Caco-2 (cell line): Measurements from ENCODE around the gene MAML1. TPM values are rescaled to one million over a fixed set of nuclear protein-coding genes. Genes with fewer than 3 reads are reported as not detected.

Experiments used
- BruUV-seq: library from RNA; stranded (reverse); fragments of 400-500 nt; replicated peaks from 2 replicates; lab custom pipeline; 2021; lab: Mats Ljungman, UMichigan
- CTCF ChIA-PET: fragments of 300-600 bp; sonication (Branson Sonifier 250); formaldehyde crosslinking; loops from one replicate; lab custom pipeline; 2022; ENCODE audit warnings: antibody characterized with exemption; lab: Charles Lee
- POLR2A ChIA-PET: fragments of 300-600 bp; sonication (Branson Sonifier 250); formaldehyde crosslinking; loops from one replicate; lab custom pipeline; 2022; ENCODE audit warnings: antibody characterized with exemption; lab: Charles Lee
- DNase-seq, 2 experiments: peaks; one replicate each; pipeline versions ENCODE4 v3.0.0 to v3.0.0-alpha.2; 2020 to 2022
- H3K27me3 ChIP-seq: replicated peaks from 2 replicates; pipeline ENCODE4 v1.6.0; 2011; ENCODE audit warnings: low read length; ENCODE audit not compliant: control insufficient read depth, insufficient read depth
- H3K36me3 ChIP-seq: 2 replicates; pipeline ENCODE4 v1.5.1; 2011; ENCODE audit warnings: low read length; ENCODE audit not compliant: control insufficient read depth, insufficient read depth
- H3K4me1 ChIP-seq: fragments of 250-450 bp; sonication (Bioruptor Pico); 2 replicates; pipeline ENCODE4 v1.5.1; 2020; ENCODE audit warnings: mild to moderate bottlenecking
- H3K4me3 ChIP-seq: 2 replicates; pipeline ENCODE4 v1.5.1; 2011; ENCODE audit warnings: low read depth, mild to moderate bottlenecking, control low read depth, low read length
- H3K9me3 ChIP-seq: fragments of 250-450 bp; sonication (Bioruptor Pico); 2 replicates; pipeline ENCODE4 v1.5.1; 2020; ENCODE audit warnings: mild to moderate bottlenecking, moderate library complexity
- H3K27ac Mint-ChIP-seq: one replicate; pipeline ENCODE4 v1.8.0; 2022; ENCODE audit warnings: mixed read lengths; ENCODE audit not compliant: unreplicated experiment
- H3K27me3 Mint-ChIP-seq: one replicate; pipeline ENCODE4 v1.8.0; 2022; ENCODE audit warnings: mixed read lengths; ENCODE audit not compliant: insufficient read depth, unreplicated experiment
- H3K36me3 Mint-ChIP-seq: one replicate; pipeline ENCODE4 v1.8.0; 2022; ENCODE audit warnings: mild to moderate bottlenecking, mixed read lengths; ENCODE audit not compliant: insufficient read depth, unreplicated experiment
- H3K4me1 Mint-ChIP-seq: one replicate; pipeline ENCODE4 v1.8.0; 2022; ENCODE audit warnings: low read depth, mixed read lengths; ENCODE audit not compliant: unreplicated experiment
- H3K4me3 Mint-ChIP-seq: one replicate; pipeline ENCODE4 v1.8.0; 2022; ENCODE audit warnings: mild to moderate bottlenecking, moderate library complexity, mixed read lengths; ENCODE audit not compliant: unreplicated experiment
- H3K9me3 Mint-ChIP-seq: one replicate; pipeline ENCODE4 v1.8.0; 2022; ENCODE audit warnings: mixed read lengths; ENCODE audit not compliant: unreplicated experiment
- intact Hi-C: fragments of 100-400 bp; cut with micrococcal nuclease; formaldehyde crosslinking; loops from one replicate; pipeline ENCODE4 v1.10.0; 2022; ENCODE audit not compliant: unreplicated experiment
- total RNA-seq: library from RNA; stranded (reverse); gene quantifications from 2 replicates; pipeline ENCODE4 v1.2.3, GENCODE V29; 2022
- TF ChIP-seq, protein P1 (sequence below), 2 experiments: fragments of 200-600 bp in 1 of 2; IDR thresholded peaks; 1 replicate in 1 of 2; 2 replicates in 1 of 2; pipeline versions ENCODE4 v1.5.1 to v1.8.0; 2011 to 2022; ENCODE audit warnings: antibody characterized with exemption in 1 of 2, control low read depth in 1 of 2, inconsistent platforms in 1 of 2, low read depth in 1 of 2, low read length in 1 of 2, mild to moderate bottlenecking in 1 of 2, moderate library complexity in 1 of 2; ENCODE audit not compliant: insufficient read depth in 1 of 2, severe bottlenecking in 1 of 2, unreplicated experiment in 1 of 2

The MAML1 gene
- total RNA-seq, 1 experiment from 2014 or later = 41.3 TPM

GRCh38 chr5:179766021-179766725 is 33.6 kb downstream of the MAML1 start:
- Histone ChIP-seq H3K36me3 (no peaks in the 10 kb centered on the region; the same call in 1 of the 2 replicates), H3K4me1 (peaks cover 12% of the 10 kb centered on the region), H3K9me3 (no peaks in the 10 kb centered on the region), H3K4me3 (no peak overlapping the region), H3K27me3 (no peaks in the 10 kb centered on the region)
- no peak overlapping the region for H3K27ac Mint-ChIP-seq
- TF ChIP-seq, protein P1, sequence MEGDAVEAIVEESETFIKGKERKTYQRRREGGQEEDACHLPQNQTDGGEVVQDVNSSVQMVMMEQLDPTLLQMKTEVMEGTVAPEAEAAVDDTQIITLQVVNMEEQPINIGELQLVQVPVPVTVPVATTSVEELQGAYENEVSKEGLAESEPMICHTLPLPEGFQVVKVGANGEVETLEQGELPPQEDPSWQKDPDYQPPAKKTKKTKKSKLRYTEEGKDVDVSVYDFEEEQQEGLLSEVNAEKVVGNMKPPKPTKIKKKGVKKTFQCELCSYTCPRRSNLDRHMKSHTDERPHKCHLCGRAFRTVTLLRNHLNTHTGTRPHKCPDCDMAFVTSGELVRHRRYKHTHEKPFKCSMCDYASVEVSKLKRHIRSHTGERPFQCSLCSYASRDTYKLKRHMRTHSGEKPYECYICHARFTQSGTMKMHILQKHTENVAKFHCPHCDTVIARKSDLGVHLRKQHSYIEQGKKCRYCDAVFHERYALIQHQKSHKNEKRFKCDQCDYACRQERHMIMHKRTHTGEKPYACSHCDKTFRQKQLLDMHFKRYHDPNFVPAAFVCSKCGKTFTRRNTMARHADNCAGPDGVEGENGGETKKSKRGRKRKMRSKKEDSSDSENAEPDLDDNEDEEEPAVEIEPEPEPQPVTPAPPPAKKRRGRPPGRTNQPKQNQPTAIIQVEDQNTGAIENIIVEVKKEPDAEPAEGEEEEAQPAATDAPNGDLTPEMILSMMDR (IDR thresholded peaks at IDR 0.05; ENCODE audit: insufficient read depth in 1 of 2, low read depth in 1 of 2, low read length in 1 of 2, severe bottlenecking in 1 of 2, unreplicated experiment in 1 of 2) = no peak
- BruUV-seq = no TSS peak
- no peaks in the 10 kb centered on the region for H3K27me3 Mint-ChIP-seq
- peaks cover 60% of the 10 kb centered on the region for H3K36me3 Mint-ChIP-seq
- no peak for DNase-seq
- ChIA-PET POLR2A (no interaction called here), CTCF (no interaction called here)
- H3K4me1 Mint-ChIP-seq = peaks cover 16% of the 10 kb centered on the region
- H3K9me3 Mint-ChIP-seq = no peaks in the 10 kb centered on the region
- no peak overlapping the region for H3K4me3 Mint-ChIP-seq
- intact Hi-C loops = no loop called here

DNA sequence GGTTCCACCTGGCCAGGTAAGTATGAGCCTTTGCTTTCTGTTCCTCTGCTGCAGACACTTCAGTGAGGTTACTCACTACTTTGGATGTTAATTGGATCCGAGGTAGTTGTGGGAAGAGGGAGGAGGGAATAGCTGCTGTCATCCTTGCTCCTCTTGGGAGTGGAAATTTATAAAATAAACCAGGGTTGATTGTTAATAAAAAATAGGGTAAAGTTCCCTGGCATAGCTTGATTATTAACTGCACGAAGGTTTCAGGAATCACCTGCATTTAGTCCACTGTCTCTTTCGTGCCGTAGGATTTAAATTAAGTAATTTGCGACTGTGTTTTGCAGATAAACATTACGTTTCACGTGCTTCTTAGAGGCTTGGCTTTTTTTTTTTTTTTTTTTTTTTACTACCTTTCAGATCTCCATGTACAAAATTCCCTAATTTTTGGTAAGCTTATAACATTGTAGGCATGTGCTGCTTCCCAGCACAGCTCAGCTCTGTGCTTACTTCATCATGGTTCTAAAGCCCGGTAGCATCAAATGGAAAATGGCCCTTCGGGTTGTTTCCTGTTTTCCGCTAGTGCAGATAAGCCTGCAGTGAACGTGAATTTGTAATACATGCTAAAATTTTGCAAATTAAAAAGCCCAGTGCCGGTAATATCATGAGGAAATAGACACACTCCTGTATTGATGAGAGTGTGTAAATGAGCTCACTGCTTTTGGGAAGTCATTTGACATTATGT is 34.3 kb downstream of the MAML1 start:
- TF ChIP-seq, protein P1 (IDR thresholded peaks at IDR 0.05; ENCODE audit: insufficient read depth in 1 of 2, low read depth in 1 of 2, low read length in 1 of 2, severe bottlenecking in 1 of 2, unreplicated experiment in 1 of 2) = no peak
- intact Hi-C loops = no loop called here
- Histone ChIP-seq H3K4me1 (peaks cover 12% of the 10 kb centered on the region), H3K9me3 (no peaks in the 10 kb centered on the region), H3K36me3 (no peaks in the 10 kb centered on the region; the same call in none of the 2 replicates), H3K27me3 (no peaks in the 10 kb centered on the region), H3K4me3 (no peak overlapping the region)
- Mint-ChIP-seq H3K27ac (no peak overlapping the region), H3K4me3 (no peak overlapping the region), H3K4me1 (peaks cover 11% of the 10 kb centered on the region), H3K9me3 (no peaks in the 10 kb centered on the region), H3K36me3 (peaks cover 67% of the 10 kb centered on the region), H3K27me3 (no peaks in the 10 kb centered on the region)
- POLR2A ChIA-PET = interaction anchor here (1.0 kb wide), 1 partner anchor 29 kb away, joined by 3 read pairs; no protein-coding TSS in a partner anchor
- BruUV-seq = no TSS peak
- no peak for DNase-seq
- CTCF ChIA-PET = no interaction called here

DNA sequence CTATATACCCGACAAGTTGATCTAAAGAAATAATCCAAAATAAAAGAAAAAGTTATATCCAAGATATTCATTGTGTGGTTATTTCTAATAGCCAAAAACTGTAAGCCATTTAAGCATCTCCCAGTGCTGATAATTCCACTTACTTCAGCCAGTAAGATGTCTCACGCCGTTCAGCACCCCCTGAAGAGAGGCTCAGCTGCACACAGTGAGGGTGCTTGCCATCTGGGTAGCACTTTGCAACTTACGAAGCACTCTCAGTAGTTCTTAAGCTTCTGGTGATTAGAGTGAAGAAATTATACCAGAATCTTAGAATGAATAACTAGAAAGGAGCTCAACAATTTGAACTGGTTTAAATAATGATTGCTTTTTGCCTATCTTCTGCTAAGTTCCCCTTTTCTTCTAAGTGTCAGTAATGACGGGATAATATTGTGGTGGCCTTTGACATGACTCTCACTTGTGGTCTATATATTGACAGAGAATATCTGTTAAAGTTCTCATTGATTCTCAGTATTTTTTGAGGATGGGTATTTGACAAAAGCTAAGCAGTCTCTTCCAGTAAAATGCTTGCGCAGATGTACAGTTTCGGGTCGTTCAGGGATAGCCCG is 35.0 kb downstream of the MAML1 start:
- CTCF ChIA-PET = no interaction called here
- peaks cover 74% of the 10 kb centered on the region for H3K36me3 Mint-ChIP-seq
- BruUV-seq = no TSS peak
- POLR2A ChIA-PET = interaction anchor here (1.0 kb wide), 1 partner anchor 28 kb away, joined by 3 read pairs; no protein-coding TSS in a partner anchor
- H3K4me3 Mint-ChIP-seq = no peak overlapping the region
- Histone ChIP-seq H3K4me1 (peaks cover 11% of the 10 kb centered on the region), H3K36me3 (no peaks in the 10 kb centered on the region; the same call in none of the 2 replicates), H3K9me3 (no peaks in the 10 kb centered on the region), H3K27me3 (no peaks in the 10 kb centered on the region), H3K4me3 (no peak overlapping the region)
- TF ChIP-seq, protein P1 (IDR thresholded peaks at IDR 0.05; ENCODE audit: insufficient read depth in 1 of 2, low read depth in 1 of 2, low read length in 1 of 2, severe bottlenecking in 1 of 2, unreplicated experiment in 1 of 2) = no peak
- H3K9me3 Mint-ChIP-seq = no peaks in the 10 kb centered on the region
- H3K27ac Mint-ChIP-seq = no peak overlapping the region
- peaks cover 7% of the 10 kb centered on the region for H3K4me1 Mint-ChIP-seq
- H3K27me3 Mint-ChIP-seq = no peaks in the 10 kb centered on the region
- intact Hi-C loops = no loop called here
- no peak for DNase-seq
